ENCODE results near the gene SCD5.

SCD5 gene

DNA sequence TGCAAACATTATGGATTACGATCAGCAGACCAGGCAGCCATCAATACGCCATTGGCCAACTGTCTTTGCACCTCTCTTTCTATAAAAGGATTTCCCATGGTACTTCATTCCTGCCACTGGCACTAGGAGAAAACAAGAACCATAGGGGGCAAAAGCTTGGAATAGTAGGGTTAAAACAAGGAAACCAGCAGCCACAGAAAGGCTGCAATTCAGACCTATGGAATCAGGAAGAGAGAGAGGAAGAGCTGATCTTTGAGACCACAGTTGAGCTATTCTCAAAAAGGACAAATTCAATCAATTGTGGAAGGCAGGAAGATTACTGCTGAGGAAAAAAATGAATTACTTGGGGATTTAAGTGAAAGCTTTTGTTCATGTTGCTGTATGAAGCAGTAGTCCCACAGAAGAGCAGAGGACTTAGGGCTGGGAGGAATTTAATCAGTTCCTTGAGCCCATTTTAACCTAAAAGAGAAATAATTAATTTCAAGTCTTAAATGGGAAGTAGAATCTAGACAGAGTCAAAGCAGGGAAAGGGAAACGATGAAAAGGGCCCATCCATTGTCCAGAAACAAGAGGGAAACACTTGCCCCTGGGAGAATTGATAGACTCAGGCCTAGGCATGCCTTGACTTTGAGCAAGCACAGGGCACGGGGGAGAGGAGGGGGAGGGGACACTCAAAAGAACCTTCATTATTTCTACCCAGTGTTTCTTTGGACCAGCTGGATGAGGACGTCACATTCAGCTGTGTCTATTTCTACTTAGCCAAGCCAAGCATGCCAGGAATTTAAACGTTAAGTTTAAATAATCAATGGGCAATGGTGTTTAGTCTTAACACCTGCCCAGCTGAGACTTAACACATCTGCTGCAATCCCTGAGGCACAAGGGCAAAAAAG lies 50.7 kb downstream of the SCD5 start:
- Histone ChIP-seq H3K27ac (ENCODE audit: low read depth, low read length) (peak overlapping the region; percentile 41), H3K4me1 (ENCODE audit: control insufficient read depth, insufficient read depth, low read length) (peaks cover 21% of the 10 kb centered on the region), H3K9me3 (ENCODE audit: control insufficient read depth, insufficient read depth, low read length) (no peaks in the 10 kb centered on the region), H3K36me3 (ENCODE audit: control insufficient read depth, insufficient read depth, low read length) (no peaks in the 10 kb centered on the region), H3K27me3 (ENCODE audit: control insufficient read depth, insufficient read depth, low read length) (peaks cover 4% of the 10 kb centered on the region; the same call in 1 of the 2 replicates), H3K4me3 (ENCODE audit: low read depth, low read length) (no peak overlapping the region), H3K9ac (ENCODE audit: low read depth, low read length) (no peak overlapping the region)

DNA sequence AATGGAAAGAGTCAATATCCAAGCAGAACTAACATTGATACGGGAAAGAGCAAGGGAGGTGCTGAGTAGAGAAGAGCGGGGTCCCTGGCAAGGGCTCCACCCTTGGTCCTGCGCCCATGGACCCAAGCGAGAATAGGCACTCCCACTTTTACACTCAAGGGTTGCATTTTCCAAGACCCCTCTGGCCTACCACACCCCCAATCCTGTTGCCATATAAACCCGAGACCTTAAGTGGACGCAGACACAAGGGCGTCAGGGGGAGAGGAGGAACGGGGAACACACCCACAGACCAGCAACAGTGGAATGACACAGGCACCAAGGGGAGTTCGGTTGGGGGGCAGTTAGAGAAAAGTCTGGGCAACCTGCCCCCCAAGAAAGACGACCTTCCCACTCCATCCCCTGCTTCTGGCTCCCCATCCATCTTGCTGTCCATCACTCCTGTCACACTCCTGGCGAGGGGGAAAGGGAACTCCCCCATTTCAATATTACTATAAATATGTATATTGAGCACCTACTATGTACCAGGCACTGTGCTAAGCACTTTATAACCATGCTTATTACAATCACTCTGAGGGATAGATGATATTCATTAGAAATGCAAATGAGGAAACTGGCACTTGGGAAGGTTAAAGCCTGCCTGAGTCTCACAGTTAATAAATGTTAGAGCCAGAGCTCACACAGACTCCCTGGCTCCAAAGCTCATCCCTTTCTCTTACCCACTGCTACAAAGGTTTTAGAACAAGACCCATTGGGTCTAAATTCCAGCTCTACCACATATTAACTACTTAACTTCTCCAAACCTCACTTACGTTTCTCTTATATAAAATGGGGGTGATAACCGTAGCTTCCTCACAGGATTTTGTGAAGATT lies 51.7 kb downstream of the SCD5 start:
- Histone ChIP-seq H3K9ac (ENCODE audit: low read depth, low read length) (no peak overlapping the region), H3K27ac (ENCODE audit: low read depth, low read length) (peak overlapping the region; percentile 41), H3K36me3 (ENCODE audit: control insufficient read depth, insufficient read depth, low read length) (no peaks in the 10 kb centered on the region), H3K27me3 (ENCODE audit: control insufficient read depth, insufficient read depth, low read length) (no peaks in the 10 kb centered on the region), H3K4me3 (ENCODE audit: low read depth, low read length) (no peak overlapping the region), H3K4me1 (ENCODE audit: control insufficient read depth, insufficient read depth, low read length) (peaks cover 21% of the 10 kb centered on the region), H3K9me3 (ENCODE audit: control insufficient read depth, insufficient read depth, low read length) (no peaks in the 10 kb centered on the region)

- Histone ChIP-seq H3K9ac (ENCODE audit: low read depth, low read length) (no peak overlapping the region), H3K27ac (ENCODE audit: low read depth, low read length) (peak overlapping the region; percentile 63), H3K4me1 (ENCODE audit: control insufficient read depth, insufficient read depth, low read length) (peaks cover 21% of the 10 kb centered on the region), H3K9me3 (ENCODE audit: control insufficient read depth, insufficient read depth, low read length) (no peaks in the 10 kb centered on the region), H3K27me3 (ENCODE audit: control insufficient read depth, insufficient read depth, low read length) (no peaks in the 10 kb centered on the region), H3K4me3 (ENCODE audit: low read depth, low read length) (no peak overlapping the region), H3K36me3 (ENCODE audit: control insufficient read depth, insufficient read depth, low read length) (no peaks in the 10 kb centered on the region)
These were observed 53.3 kb downstream of the SCD5 start for GRCh38 chr4:82745173-82745842.

- Histone ChIP-seq H3K9me3 (ENCODE audit: control insufficient read depth, insufficient read depth, low read length) (no peaks in the 10 kb centered on the region), H3K9ac (ENCODE audit: low read depth, low read length) (no peak overlapping the region), H3K27ac (ENCODE audit: low read depth, low read length) (no peak overlapping the region), H3K4me1 (ENCODE audit: control insufficient read depth, insufficient read depth, low read length) (peaks cover 21% of the 10 kb centered on the region), H3K27me3 (ENCODE audit: control insufficient read depth, insufficient read depth, low read length) (0 out of 2 replicates have a peak, but pooled peaks cover 2% of the 10 kb centered on the region), H3K36me3 (ENCODE audit: control insufficient read depth, insufficient read depth, low read length) (no peaks in the 10 kb centered on the region), H3K4me3 (ENCODE audit: low read depth, low read length) (no peak overlapping the region)
These were observed 54.2 kb downstream of the SCD5 start for GRCh38 chr4:82744284-82744968.

DNA sequence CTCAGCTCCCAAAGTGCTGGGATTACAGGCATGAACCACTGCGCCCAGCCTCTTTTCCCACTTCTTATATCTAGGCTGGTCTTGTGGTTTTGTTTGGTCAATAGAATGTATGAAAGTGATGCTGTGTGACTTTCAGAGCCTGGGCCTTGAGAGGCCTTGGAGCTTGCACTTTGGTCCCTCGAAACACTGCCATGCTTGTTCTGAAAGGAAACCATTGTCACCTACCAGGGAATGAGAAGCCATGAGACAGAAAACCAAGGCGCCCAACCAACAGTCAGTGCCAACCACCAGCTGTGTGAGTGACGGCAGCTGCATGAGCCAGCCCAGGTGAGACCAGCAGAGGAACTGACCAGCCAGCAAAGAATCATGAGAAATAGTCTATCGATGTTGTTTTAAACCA lies 57.4 kb downstream of the SCD5 start:
- Histone ChIP-seq H3K27ac (ENCODE audit: low read depth, low read length) (no peak overlapping the region), H3K9me3 (ENCODE audit: control insufficient read depth, insufficient read depth, low read length) (no peaks in the 10 kb centered on the region), H3K9ac (ENCODE audit: low read depth, low read length) (no peak overlapping the region), H3K27me3 (ENCODE audit: control insufficient read depth, insufficient read depth, low read length) (0 out of 2 replicates have a peak, but pooled peaks cover 2% of the 10 kb centered on the region), H3K4me3 (ENCODE audit: low read depth, low read length) (no peak overlapping the region), H3K4me1 (ENCODE audit: control insufficient read depth, insufficient read depth, low read length) (peaks cover 11% of the 10 kb centered on the region), H3K36me3 (ENCODE audit: control insufficient read depth, insufficient read depth, low read length) (no peaks in the 10 kb centered on the region)

DNA sequence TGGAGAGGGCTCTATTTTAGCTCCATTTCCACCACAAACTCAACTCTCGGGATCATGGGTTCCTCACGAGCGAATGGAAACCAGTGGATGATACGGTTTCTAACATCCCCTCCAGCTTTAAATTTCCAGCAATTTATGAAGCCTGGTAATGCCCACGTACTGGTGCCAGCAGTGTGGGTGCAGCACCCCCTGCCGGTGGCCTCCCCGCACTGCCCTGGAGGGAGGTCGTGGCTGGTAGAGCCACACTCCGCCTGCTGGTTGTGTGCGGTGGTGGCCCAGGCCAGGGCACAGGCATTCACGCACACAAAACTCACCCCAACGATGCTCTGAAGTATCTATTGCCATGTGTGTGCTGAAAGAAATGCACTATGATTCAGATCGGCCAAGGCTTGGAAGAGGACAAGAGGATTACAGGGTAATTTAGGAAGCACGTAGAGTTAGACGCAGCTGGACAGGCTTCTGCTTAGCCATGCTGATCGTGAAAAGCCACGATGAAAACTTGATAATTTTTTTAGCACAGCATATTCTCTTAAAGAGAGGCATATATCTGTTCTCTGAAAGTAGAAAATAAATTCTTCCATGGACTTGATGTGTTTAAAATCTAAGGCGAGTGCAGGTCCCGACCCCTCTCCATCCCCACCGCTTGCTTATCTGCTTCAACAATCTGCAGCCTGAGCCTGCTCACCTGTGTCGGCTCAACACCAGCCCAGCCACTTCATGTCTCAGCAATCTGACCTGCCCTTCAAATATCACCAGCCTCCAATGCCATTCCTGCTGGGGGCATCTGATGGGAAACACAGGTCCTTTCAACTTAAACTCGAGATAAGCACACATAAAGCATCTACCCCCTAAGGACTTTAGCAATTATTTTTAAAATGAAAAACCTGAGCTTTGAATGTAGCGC lies 59.1 kb downstream of the SCD5 start:
- no peak overlapping the region for H3K4me3 ChIP-seq (ENCODE audit: low read depth, low read length)
- no peak overlapping the region for H3K9ac ChIP-seq (ENCODE audit: low read depth, low read length)
- no peak overlapping the region for H3K27ac ChIP-seq (ENCODE audit: low read depth, low read length)
- H3K27me3 ChIP-seq (ENCODE audit: control insufficient read depth, insufficient read depth, low read length) = 0 out of 2 replicates have a peak, but pooled peaks cover 2% of the 10 kb centered on the region
- H3K36me3 ChIP-seq (ENCODE audit: control insufficient read depth, insufficient read depth, low read length) = no peaks in the 10 kb centered on the region
- H3K9me3 ChIP-seq (ENCODE audit: control insufficient read depth, insufficient read depth, low read length) = no peaks in the 10 kb centered on the region
- H3K4me1 ChIP-seq (ENCODE audit: control insufficient read depth, insufficient read depth, low read length) = no peaks in the 10 kb centered on the region

- Histone ChIP-seq H3K27me3 (ENCODE audit: control insufficient read depth, insufficient read depth, low read length) (0 out of 2 replicates have a peak, but pooled peaks cover 2% of the 10 kb centered on the region), H3K27ac (ENCODE audit: low read depth, low read length) (no peak overlapping the region), H3K36me3 (ENCODE audit: control insufficient read depth, insufficient read depth, low read length) (no peaks in the 10 kb centered on the region), H3K4me3 (ENCODE audit: low read depth, low read length) (no peak overlapping the region), H3K4me1 (ENCODE audit: control insufficient read depth, insufficient read depth, low read length) (no peaks in the 10 kb centered on the region), H3K9me3 (ENCODE audit: control insufficient read depth, insufficient read depth, low read length) (no peaks in the 10 kb centered on the region), H3K9ac (ENCODE audit: low read depth, low read length) (no peak overlapping the region)
These were observed 61.2 kb downstream of the SCD5 start for GRCh38 chr4:82737354-82737753.

GRCh38 chr4:82733636-82734035 lies 65.0 kb downstream of the SCD5 start:
- Histone ChIP-seq H3K9ac (ENCODE audit: low read depth, low read length) (no peak overlapping the region), H3K27ac (ENCODE audit: low read depth, low read length) (no peak overlapping the region), H3K4me3 (ENCODE audit: low read depth, low read length) (no peak overlapping the region), H3K4me1 (ENCODE audit: control insufficient read depth, insufficient read depth, low read length) (no peaks in the 10 kb centered on the region), H3K27me3 (ENCODE audit: control insufficient read depth, insufficient read depth, low read length) (no peaks in the 10 kb centered on the region), H3K9me3 (ENCODE audit: control insufficient read depth, insufficient read depth, low read length) (no peaks in the 10 kb centered on the region), H3K36me3 (ENCODE audit: control insufficient read depth, insufficient read depth, low read length) (no peaks in the 10 kb centered on the region)

DNA sequence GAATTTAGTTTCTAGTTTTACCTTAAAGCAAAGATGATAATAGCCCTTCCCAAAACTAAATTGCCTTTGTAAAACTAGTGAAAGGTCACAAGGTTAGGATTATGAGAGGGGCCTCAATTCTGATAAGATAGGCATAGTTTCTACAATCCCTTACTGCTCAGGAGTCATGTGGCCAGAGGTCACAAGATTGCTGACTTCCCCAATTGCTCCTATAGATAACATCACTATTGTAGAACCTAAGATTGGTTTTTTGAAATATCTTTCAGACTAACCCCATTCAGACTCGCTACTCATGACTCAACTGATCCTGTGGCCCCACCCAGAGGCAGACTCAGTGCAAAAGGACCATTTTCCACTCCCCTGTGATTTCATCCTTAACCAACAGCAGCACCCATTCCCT lies 70.3 kb downstream of the SCD5 start:
- no peaks in the 10 kb centered on the region for H3K27me3 ChIP-seq (ENCODE audit: control insufficient read depth, insufficient read depth, low read length)
- no peaks in the 10 kb centered on the region for H3K4me1 ChIP-seq (ENCODE audit: control insufficient read depth, insufficient read depth, low read length)
- H3K4me3 ChIP-seq (ENCODE audit: low read depth, low read length) = no peak overlapping the region
- no peak overlapping the region for H3K27ac ChIP-seq (ENCODE audit: low read depth, low read length)
- H3K36me3 ChIP-seq (ENCODE audit: control insufficient read depth, insufficient read depth, low read length) = no peaks in the 10 kb centered on the region
- H3K9me3 ChIP-seq (ENCODE audit: control insufficient read depth, insufficient read depth, low read length) = no peaks in the 10 kb centered on the region
- no peak overlapping the region for H3K9ac ChIP-seq (ENCODE audit: low read depth, low read length)

Measured in HUES48 (cell line).